ENCODE results near the gene SPP1. TPM values are rescaled to one million over a fixed set of nuclear protein-coding genes. Genes with fewer than 3 reads are reported as not detected.

Gene SPP1
- polyA plus RNA-seq, 1 of the 3 experiments (the other 2 are of a cell fraction): 0.82 TPM

- no peaks in the 10 kb centered on the region for H3K9me2 ChIP-seq
- POLR2A ChIA-PET: no interaction called here
- peaks cover 7% of the 10 kb centered on the region for H3K9me3 ChIP-seq
- H3K4me3 ChIP-seq (ENCODE audit: low read depth in 2 of 2, low read length in 1 of 2): no peak overlapping the region; a peak in 1 of 4 replicates
- WGBS (ENCODE audit: low lambda C conversion rate): 41% methylated on average over 4 of the region's 4 CpGs
- H3K27me3 ChIP-seq (ENCODE audit: insufficient read depth): no peaks in the 10 kb centered on the region
- no peak overlapping the region; the same call in 1 of the 2 replicates for H3K9ac ChIP-seq
- no peak for DNase-seq
- H3K79me2 ChIP-seq (ENCODE audit: insufficient read depth): peaks cover 29% of the 10 kb centered on the region
- peak overlapping the region; percentile 40 to 78; a peak in 3 of 4 replicates for H3K27ac ChIP-seq (ENCODE audit: low read depth in 2 of 2, low read length in 1 of 2)
- H4K20me1 ChIP-seq (ENCODE audit: insufficient read depth): no peaks in the 10 kb centered on the region; the same call in 1 of the 2 replicates
- no peak overlapping the region for H2AFZ ChIP-seq (ENCODE audit: low read depth)
- H3K4me1 ChIP-seq (ENCODE audit: control insufficient read depth in 1 of 2, insufficient read depth in 2 of 2, low read depth in 1 of 2, low read length in 1 of 2): peaks cover 0 to 19% of the 10 kb centered on the region in 2 experiments; a peak in 1 of 4 replicates
- H3K4me2 ChIP-seq: peak overlapping the region; percentile 55; the same call in 1 of the 2 replicates
- H3F3A ChIP-seq (replicated peaks; ENCODE audit: insufficient read depth): peaks cover 24% of the 10 kb centered on the region
- CTCF ChIA-PET: interaction anchor here (0.9 kb wide), 2 partner anchors 184 kb away, joined by 3 to 4 read pairs; no protein-coding TSS in a partner anchor
- H3K36me3 ChIP-seq (replicated peaks in 1 of 2; ENCODE audit: control insufficient read depth in 1 of 2, insufficient read depth in 2 of 2, low read length in 1 of 2): peaks cover 20 to 42% of the 10 kb centered on the region in 2 experiments
- TF ChIP-seq MEF2A (IDR thresholded peaks at IDR 0.05; ENCODE audit: borderline replicate concordance, low read depth): peak; percentile 69; the same call in 1 of the 2 replicates
- no peak for TF ChIP-seq EZH2phosphoT487 (IDR thresholded peaks at IDR 0.05; ENCODE audit: borderline replicate concordance, low read depth)
- TF ChIP-seq USF2 (IDR thresholded peaks at IDR 0.05; ENCODE audit: borderline replicate concordance, low read depth, low read length): no peak
- TF ChIP-seq CTCF (IDR thresholded peaks at IDR 0.05): no peak
- TF ChIP-seq SIN3A (IDR thresholded peaks at IDR 0.05; ENCODE audit: borderline replicate concordance, low read depth, low read length): no peak
- no peak for TF ChIP-seq CHD2 (IDR thresholded peaks at IDR 0.05; ENCODE audit: low read length, partially characterized antibody)
- TF ChIP-seq ELF1 (IDR thresholded peaks at IDR 0.05): no peak
- TF ChIP-seq TAF1 (IDR thresholded peaks at IDR 0.05; ENCODE audit: borderline replicate concordance, low read depth, low read length): no peak
- no peak for TF ChIP-seq NFIC (IDR thresholded peaks at IDR 0.05; ENCODE audit: borderline replicate concordance)
- TF ChIP-seq GATA2 (CRISPR knock-in tag; IDR thresholded peaks at IDR 0.05): no peak
- peak in 1 of 2 experiments; percentile 20; a peak in 1 of 4 replicates for TF ChIP-seq EP300 (IDR thresholded peaks at IDR 0.05; ENCODE audit: borderline replicate concordance in 1 of 2, low read depth in 1 of 2, low read length in 1 of 2)
- TF ChIP-seq NRF1 (IDR thresholded peaks at IDR 0.05; ENCODE audit: low read depth, low read length): no peak
- TF ChIP-seq IRF3 (IDR thresholded peaks at IDR 0.05; ENCODE audit: low read depth, low read length): no peak
- no peak for TF ChIP-seq FOSL2 (IDR thresholded peaks at IDR 0.05; ENCODE audit: borderline replicate concordance, low read depth)
- TF ChIP-seq TEAD4 (IDR thresholded peaks at IDR 0.05; ENCODE audit: borderline replicate concordance, insufficient read depth): no peak
- no peak for TF ChIP-seq MAX (IDR thresholded peaks at IDR 0.05; ENCODE audit: low read depth)
- TF ChIP-seq FOXJ3 (CRISPR knock-in tag; IDR thresholded peaks at IDR 0.05): no peak
- TF ChIP-seq RCOR1 (IDR thresholded peaks at IDR 0.05; ENCODE audit: low read length): no peak
- no peak for TF ChIP-seq POLR2AphosphoS5 (IDR thresholded peaks at IDR 0.05; ENCODE audit: low read depth, low read length)
- 0 out of 2 replicates have a peak, but pooled peaks have one; percentile 23 for TF ChIP-seq PBX3 (IDR thresholded peaks at IDR 0.05)
- no peak for TF ChIP-seq SMC3 (IDR thresholded peaks at IDR 0.05; ENCODE audit: low read depth, low read length)
- peak; percentile 51; the same call in 1 of the 2 replicates for TF ChIP-seq USF1 (IDR thresholded peaks at IDR 0.05; ENCODE audit: borderline replicate concordance, low read depth)
Measured at GRCh38 chr4:88027611-88028608, 52.4 kb downstream of the SPP1 start.

Measured in SK-N-SH (cell line).